OCI-LY3 (cell line): ENCODE results near the gene KRTAP6-3.

ENCODE experiments used
- H2AFZ ChIP-seq: fragments of 200-600, 300-600 bp; shearing (Covaris generic); 2 replicates; pipeline ENCODE4 v1.6.0; 2014; ENCODE audit warnings: antibody characterized with exemption, low read depth, low read length
- H3K27ac ChIP-seq: fragments of 200-600, 300-600 bp; sonication (generic); 2 replicates; pipeline ENCODE4 v1.5.1; 2014; ENCODE audit warnings: mild to moderate bottlenecking, low read length, moderate library complexity, mixed read lengths
- H3K27me3 ChIP-seq: fragments of 200-600, 300-600 bp; sonication (generic); 2 replicates; pipeline ENCODE4 v1.6.1; 2014; ENCODE audit warnings: low read depth, low read length, mixed read lengths
- H3K36me3 ChIP-seq: fragments of 200-600, 300-600 bp; sonication (generic); replicated peaks from 2 replicates; pipeline ENCODE3; 2014; ENCODE audit warnings: low read depth, low read length, mixed read lengths
- H3K4me1 ChIP-seq: fragments of 300-600, 200-600 bp; sonication (generic); 2 replicates; pipeline ENCODE4 v1.6.1; 2014; ENCODE audit warnings: low read length, mixed read lengths
- H3K4me2 ChIP-seq: fragments of 200-600, 300-600 bp; sonication (generic); 2 replicates; pipeline ENCODE4 v1.6.1; 2014; ENCODE audit warnings: low read length, mixed read lengths
- H3K4me3 ChIP-seq: fragments of 300-600, 200-600 bp; sonication (generic); 2 replicates; pipeline ENCODE4 v1.5.1; 2014; ENCODE audit warnings: antibody characterized with exemption, mild to moderate bottlenecking, low read length, moderate library complexity
- H3K79me2 ChIP-seq: fragments of 300-600, 200-600 bp; shearing (Covaris generic); 2 replicates; pipeline ENCODE4 v1.6.1; 2014; ENCODE audit warnings: mild to moderate bottlenecking, low read length, mixed read lengths
- H3K9ac ChIP-seq: fragments of 300-600, 200-600 bp; shearing (Covaris generic); 2 replicates; pipeline ENCODE4 v1.6.0; 2014; ENCODE audit warnings: mild to moderate bottlenecking, low read length, moderate library complexity
- H3K9me3 ChIP-seq: fragments of 200-600, 300-600 bp; shearing (Covaris generic); 2 replicates; pipeline ENCODE4 v1.6.1; 2014; ENCODE audit warnings: low read length, mixed read lengths; ENCODE audit not compliant: insufficient read depth
- H4K20me1 ChIP-seq: fragments of 200-600, 300-600 bp; sonication (generic); 2 replicates; pipeline ENCODE4 v1.6.1; 2016; ENCODE audit warnings: low read length, mixed read lengths; ENCODE audit not compliant: insufficient read depth
- EZH2phosphoT487 ChIP-seq: fragments of 200-600 bp; shearing (Covaris generic); IDR thresholded peaks from 2 replicates; pipeline ENCODE4 v1.6.1; 2018; ENCODE audit warnings: antibody characterized with exemption, mixed run types, low read depth
- TF ChIP-seq, protein P1 (sequence below): fragments of 200-600, 300-600 bp; sonication (generic); IDR thresholded peaks from 2 replicates; pipeline ENCODE4 v1.5.1; 2014; ENCODE audit warnings: antibody characterized with exemption, low read length, low read depth

KRTAP6-3 gene

GRCh38 chr21:30561957-30562356 lies 30.3 kb upstream of the KRTAP6-3 start:
- H3K9me3 ChIP-seq, result no peaks in the 10 kb centered on the region
- H3K9ac ChIP-seq, result no peak overlapping the region
- no peaks in the 10 kb centered on the region for H3K4me1 ChIP-seq
- no peaks in the 10 kb centered on the region for H3K27me3 ChIP-seq
- H3K4me3 ChIP-seq, result no peak overlapping the region
- no peak overlapping the region for H2AFZ ChIP-seq
- H3K36me3 ChIP-seq, result no peaks in the 10 kb centered on the region
- no peak overlapping the region for H3K4me2 ChIP-seq
- H3K79me2 ChIP-seq, result no peaks in the 10 kb centered on the region
- TF ChIP-seq EZH2phosphoT487, result no peak
- TF ChIP-seq, protein P1, sequence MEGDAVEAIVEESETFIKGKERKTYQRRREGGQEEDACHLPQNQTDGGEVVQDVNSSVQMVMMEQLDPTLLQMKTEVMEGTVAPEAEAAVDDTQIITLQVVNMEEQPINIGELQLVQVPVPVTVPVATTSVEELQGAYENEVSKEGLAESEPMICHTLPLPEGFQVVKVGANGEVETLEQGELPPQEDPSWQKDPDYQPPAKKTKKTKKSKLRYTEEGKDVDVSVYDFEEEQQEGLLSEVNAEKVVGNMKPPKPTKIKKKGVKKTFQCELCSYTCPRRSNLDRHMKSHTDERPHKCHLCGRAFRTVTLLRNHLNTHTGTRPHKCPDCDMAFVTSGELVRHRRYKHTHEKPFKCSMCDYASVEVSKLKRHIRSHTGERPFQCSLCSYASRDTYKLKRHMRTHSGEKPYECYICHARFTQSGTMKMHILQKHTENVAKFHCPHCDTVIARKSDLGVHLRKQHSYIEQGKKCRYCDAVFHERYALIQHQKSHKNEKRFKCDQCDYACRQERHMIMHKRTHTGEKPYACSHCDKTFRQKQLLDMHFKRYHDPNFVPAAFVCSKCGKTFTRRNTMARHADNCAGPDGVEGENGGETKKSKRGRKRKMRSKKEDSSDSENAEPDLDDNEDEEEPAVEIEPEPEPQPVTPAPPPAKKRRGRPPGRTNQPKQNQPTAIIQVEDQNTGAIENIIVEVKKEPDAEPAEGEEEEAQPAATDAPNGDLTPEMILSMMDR, result no peak
- no peaks in the 10 kb centered on the region for H4K20me1 ChIP-seq
- H3K27ac ChIP-seq, result no peak overlapping the region

- Histone ChIP-seq H3K4me1 (no peaks in the 10 kb centered on the region), H3K27me3 (no peaks in the 10 kb centered on the region), H3K4me2 (no peak overlapping the region), H3K4me3 (no peak overlapping the region), H3K79me2 (no peaks in the 10 kb centered on the region), H4K20me1 (no peaks in the 10 kb centered on the region), H2AFZ (no peak overlapping the region), H3K36me3 (no peaks in the 10 kb centered on the region), H3K27ac (no peak overlapping the region), H3K9ac (no peak overlapping the region), H3K9me3 (no peaks in the 10 kb centered on the region)
- TF ChIP-seq, protein P1, result no peak
- TF ChIP-seq EZH2phosphoT487, result no peak
Measured at GRCh38 chr21:30563072-30563471, 29.2 kb upstream of the KRTAP6-3 start.

- H3K9ac ChIP-seq, result no peak overlapping the region
- H4K20me1 ChIP-seq, result no peaks in the 10 kb centered on the region
- no peak overlapping the region for H3K4me3 ChIP-seq
- H3K27me3 ChIP-seq, result no peaks in the 10 kb centered on the region
- no peaks in the 10 kb centered on the region for H3K9me3 ChIP-seq
- H2AFZ ChIP-seq, result no peak overlapping the region
- no peak overlapping the region for H3K27ac ChIP-seq
- H3K4me2 ChIP-seq, result no peak overlapping the region
- TF ChIP-seq, protein P1, result no peak
- no peak for TF ChIP-seq EZH2phosphoT487
- H3K4me1 ChIP-seq, result no peaks in the 10 kb centered on the region
- no peaks in the 10 kb centered on the region for H3K79me2 ChIP-seq
- no peaks in the 10 kb centered on the region for H3K36me3 ChIP-seq
Measured at GRCh38 chr21:30563630-30564029, 28.6 kb upstream of the KRTAP6-3 start.

GRCh38 chr21:30567617-30568016 lies 24.6 kb upstream of the KRTAP6-3 start:
- Histone ChIP-seq H3K9ac (no peak overlapping the region), H3K4me3 (no peak overlapping the region), H4K20me1 (no peaks in the 10 kb centered on the region), H3K79me2 (no peaks in the 10 kb centered on the region), H3K36me3 (no peaks in the 10 kb centered on the region), H3K9me3 (no peaks in the 10 kb centered on the region), H3K4me2 (no peak overlapping the region), H3K27ac (no peak overlapping the region), H3K4me1 (no peaks in the 10 kb centered on the region), H3K27me3 (no peaks in the 10 kb centered on the region), H2AFZ (no peak overlapping the region)
- TF ChIP-seq EZH2phosphoT487, result no peak
- TF ChIP-seq, protein P1, result no peak
